ENCODE data around the gene DYNLT4.

DNA sequence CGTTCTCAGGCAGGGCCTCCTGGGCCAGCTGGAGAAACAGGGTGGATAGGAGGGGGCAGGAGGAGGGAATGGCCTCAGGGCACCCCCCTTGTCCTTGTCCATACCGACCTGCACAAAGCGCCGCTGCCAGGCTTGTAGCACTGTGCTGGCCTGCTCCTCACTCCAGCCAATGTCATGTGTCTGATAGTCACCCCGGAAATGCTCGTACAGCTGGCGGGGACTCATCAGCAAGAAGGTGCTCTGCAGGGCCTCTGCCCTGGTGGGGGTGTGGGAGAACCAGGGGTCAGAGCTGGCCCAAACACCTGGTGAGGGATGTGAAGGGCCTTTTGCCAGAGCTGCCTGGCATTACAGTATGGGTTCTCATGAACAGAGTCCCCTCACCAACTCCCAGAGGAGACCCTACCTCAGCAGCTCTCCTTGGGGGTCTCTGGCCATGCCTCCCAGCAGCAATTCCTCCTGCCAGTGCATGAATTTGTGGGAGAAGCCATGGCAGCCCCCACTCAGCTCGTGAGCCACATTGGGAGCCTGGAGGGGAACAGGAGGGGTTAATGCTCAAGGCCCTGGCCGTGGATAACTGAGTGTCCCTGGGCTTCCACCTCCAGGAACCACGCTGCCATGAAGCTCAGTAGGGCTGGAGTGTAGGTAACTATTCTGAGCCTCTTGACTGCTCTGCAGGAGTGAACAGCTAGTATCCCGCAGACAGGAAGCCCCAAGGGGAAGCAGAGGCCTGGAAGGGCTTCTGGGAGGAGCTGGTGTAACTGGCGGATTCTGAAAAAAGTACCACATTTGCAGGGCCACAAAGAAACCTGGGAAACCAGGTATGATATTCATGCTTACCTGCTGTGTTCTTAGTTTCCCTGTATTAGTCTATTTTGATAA, 22.6 kb upstream of the DYNLT4 start:
- TF ChIP-seq CTCF (IDR thresholded peaks at IDR 0.05; ENCODE audit: low read depth, low read length, missing input control) (no peak), RAD21 (IDR thresholded peaks at IDR 0.05) (no peak), GABPA (IDR thresholded peaks at IDR 0.05 in 1 of 2, conservative IDR thresholded peaks at IDR 0.05 in 1 of 2) (no peak), JUND (IDR thresholded peaks at IDR 0.05) (no peak), EGR1 (IDR thresholded peaks at IDR 0.05; ENCODE audit: low read depth in 2 of 2) (no peak), YY1 (IDR thresholded peaks at IDR 0.05) (no peak), NR2F2 (IDR thresholded peaks at IDR 0.05) (no peak)
- TF ChIP-seq, protein P1, sequence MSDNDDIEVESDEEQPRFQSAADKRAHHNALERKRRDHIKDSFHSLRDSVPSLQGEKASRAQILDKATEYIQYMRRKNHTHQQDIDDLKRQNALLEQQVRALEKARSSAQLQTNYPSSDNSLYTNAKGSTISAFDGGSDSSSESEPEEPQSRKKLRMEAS (IDR thresholded peaks at IDR 0.05) = no peak
- TF ChIP-seq, protein P2, sequence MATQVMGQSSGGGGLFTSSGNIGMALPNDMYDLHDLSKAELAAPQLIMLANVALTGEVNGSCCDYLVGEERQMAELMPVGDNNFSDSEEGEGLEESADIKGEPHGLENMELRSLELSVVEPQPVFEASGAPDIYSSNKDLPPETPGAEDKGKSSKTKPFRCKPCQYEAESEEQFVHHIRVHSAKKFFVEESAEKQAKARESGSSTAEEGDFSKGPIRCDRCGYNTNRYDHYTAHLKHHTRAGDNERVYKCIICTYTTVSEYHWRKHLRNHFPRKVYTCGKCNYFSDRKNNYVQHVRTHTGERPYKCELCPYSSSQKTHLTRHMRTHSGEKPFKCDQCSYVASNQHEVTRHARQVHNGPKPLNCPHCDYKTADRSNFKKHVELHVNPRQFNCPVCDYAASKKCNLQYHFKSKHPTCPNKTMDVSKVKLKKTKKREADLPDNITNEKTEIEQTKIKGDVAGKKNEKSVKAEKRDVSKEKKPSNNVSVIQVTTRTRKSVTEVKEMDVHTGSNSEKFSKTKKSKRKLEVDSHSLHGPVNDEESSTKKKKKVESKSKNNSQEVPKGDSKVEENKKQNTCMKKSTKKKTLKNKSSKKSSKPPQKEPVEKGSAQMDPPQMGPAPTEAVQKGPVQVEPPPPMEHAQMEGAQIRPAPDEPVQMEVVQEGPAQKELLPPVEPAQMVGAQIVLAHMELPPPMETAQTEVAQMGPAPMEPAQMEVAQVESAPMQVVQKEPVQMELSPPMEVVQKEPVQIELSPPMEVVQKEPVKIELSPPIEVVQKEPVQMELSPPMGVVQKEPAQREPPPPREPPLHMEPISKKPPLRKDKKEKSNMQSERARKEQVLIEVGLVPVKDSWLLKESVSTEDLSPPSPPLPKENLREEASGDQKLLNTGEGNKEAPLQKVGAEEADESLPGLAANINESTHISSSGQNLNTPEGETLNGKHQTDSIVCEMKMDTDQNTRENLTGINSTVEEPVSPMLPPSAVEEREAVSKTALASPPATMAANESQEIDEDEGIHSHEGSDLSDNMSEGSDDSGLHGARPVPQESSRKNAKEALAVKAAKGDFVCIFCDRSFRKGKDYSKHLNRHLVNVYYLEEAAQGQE (IDR thresholded peaks at IDR 0.05) = no peak
- TF ChIP-seq, protein P3, sequence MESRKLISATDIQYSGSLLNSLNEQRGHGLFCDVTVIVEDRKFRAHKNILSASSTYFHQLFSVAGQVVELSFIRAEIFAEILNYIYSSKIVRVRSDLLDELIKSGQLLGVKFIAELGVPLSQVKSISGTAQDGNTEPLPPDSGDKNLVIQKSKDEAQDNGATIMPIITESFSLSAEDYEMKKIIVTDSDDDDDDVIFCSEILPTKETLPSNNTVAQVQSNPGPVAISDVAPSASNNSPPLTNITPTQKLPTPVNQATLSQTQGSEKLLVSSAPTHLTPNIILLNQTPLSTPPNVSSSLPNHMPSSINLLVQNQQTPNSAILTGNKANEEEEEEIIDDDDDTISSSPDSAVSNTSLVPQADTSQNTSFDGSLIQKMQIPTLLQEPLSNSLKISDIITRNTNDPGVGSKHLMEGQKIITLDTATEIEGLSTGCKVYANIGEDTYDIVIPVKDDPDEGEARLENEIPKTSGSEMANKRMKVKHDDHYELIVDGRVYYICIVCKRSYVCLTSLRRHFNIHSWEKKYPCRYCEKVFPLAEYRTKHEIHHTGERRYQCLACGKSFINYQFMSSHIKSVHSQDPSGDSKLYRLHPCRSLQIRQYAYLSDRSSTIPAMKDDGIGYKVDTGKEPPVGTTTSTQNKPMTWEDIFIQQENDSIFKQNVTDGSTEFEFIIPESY (IDR thresholded peaks at IDR 0.05) = no peak
